K562 (cell line): ENCODE measurements around the gene GSS. TPM values are rescaled to one million over a fixed set of nuclear protein-coding genes. Genes with fewer than 3 reads are reported as not detected.
A peak's percentile ranks its signal among the peaks of the same experiment; 100 is the strongest.

ENCODE experiments used
- ATAC-seq: fragments of 200-7000 bp; cut with Tn5 transposase; 3 replicates; pipeline ENCODE4 v1.9.1; 2020; ENCODE audit warnings: moderate library complexity
- BruUV-seq: library from RNA; stranded (reverse); fragments of 400-500 nt; replicated peaks from 2 replicates; lab custom pipeline; 2021; lab: Mats Ljungman, UMichigan
- CTCF ChIA-PET: fragments of 300-600 bp; formaldehyde crosslinking; extraction: SDS; loops from one replicate; lab custom pipeline; 2021; ENCODE audit warnings: low intra/inter-chr PET ratio; lab: Yijun Ruan, JAX
- POLR2A ChIA-PET: fragments of 300-600, 350-650 bp; sonication (Branson Sonifier 250); formaldehyde crosslinking; extraction: SDS; loops from one replicate; lab custom pipeline; 2021; ENCODE audit warnings: antibody characterized with exemption, inconsistent platforms; lab: Yijun Ruan, JAX
- DNase-seq, 4 experiments: peaks; one replicate each; pipeline versions ENCODE4 v3.0.0 to v3.0.0-alpha.2; 2011 to 2018; ENCODE audit warnings: low spot score in 3 of 4, mixed read lengths in 3 of 4; ENCODE audit errors: extremely low read depth in 1 of 4
- FAIRE-seq: peaks from 2 replicates; lab custom pipeline; 2011; peaks lifted over from hg19 to GRCh38; lab: Jason Lieb, UNC
- H2AFZ ChIP-seq: 2 replicates; pipeline ENCODE4 v1.6.0; 2011; ENCODE audit warnings: low read depth, low read length, control low read depth, inconsistent platforms
- H3K27ac ChIP-seq: fragments of 200-600 bp; 3 replicates; pipeline ENCODE4 v1.8.0; 2011; ENCODE audit warnings: low read depth, mild to moderate bottlenecking, control low read depth, inconsistent platforms, low read length, moderate library complexity, mixed read lengths; ENCODE audit errors: extremely low read depth
- H3K27me3 ChIP-seq, 2 experiments: fragments of 300-600 bp in 1 of 2; 2 replicates in 1 of 2; 3 replicates in 1 of 2; pipeline versions ENCODE4 v1.6.0 to v1.8.0; 2011; ENCODE audit warnings: inconsistent platforms in 2 of 2, low read length in 2 of 2, mild to moderate bottlenecking in 1 of 2, mixed read lengths in 1 of 2, moderate library complexity in 1 of 2; ENCODE audit not compliant: control insufficient read depth in 2 of 2, insufficient read depth in 2 of 2
- H3K36me3 ChIP-seq: fragments of 300-600 bp; 3 replicates; pipeline ENCODE4 v1.8.0; 2011; ENCODE audit warnings: mild to moderate bottlenecking, low read length, inconsistent platforms; ENCODE audit not compliant: control insufficient read depth, insufficient read depth
- H3K4me1 ChIP-seq, 2 experiments: fragments of 200-600 bp in 1 of 2; replicated peaks in 1 of 2; 2 replicates in 1 of 2; 3 replicates in 1 of 2; pipeline versions ENCODE4 v1.5.1 to v1.8.0; 2011; ENCODE audit warnings: inconsistent platforms in 2 of 2, low read length in 2 of 2, mild to moderate bottlenecking in 1 of 2, mixed read lengths in 1 of 2, moderate library complexity in 1 of 2; ENCODE audit not compliant: control insufficient read depth in 2 of 2, insufficient read depth in 2 of 2
- H3K4me2 ChIP-seq: 2 replicates; pipeline ENCODE4 v1.6.1; 2011; ENCODE audit warnings: low read length, control low read depth, inconsistent platforms, mixed read lengths; ENCODE audit not compliant: insufficient read depth
- H3K4me3 ChIP-seq: fragments of 200-600 bp; sonication (generic), shearing (Covaris generic); 2 replicates; pipeline ENCODE4 v1.5.1; 2016; ENCODE audit warnings: control low read depth, inconsistent platforms
- H3K79me2 ChIP-seq: fragments of 200-600 bp; 3 replicates; pipeline ENCODE4 v1.8.0; 2011; ENCODE audit warnings: low read length, inconsistent platforms; ENCODE audit not compliant: control insufficient read depth, insufficient read depth
- H3K9ac ChIP-seq, 2 experiments: 2 replicates each; pipeline versions ENCODE4 v1.6.0 to v1.6.1; 2011; ENCODE audit warnings: low read depth in 2 of 2, low read length in 2 of 2, control low read depth in 1 of 2, inconsistent platforms in 1 of 2, mild to moderate bottlenecking in 1 of 2, mixed read lengths in 1 of 2; ENCODE audit not compliant: insufficient read depth in 1 of 2
- H3K9me1 ChIP-seq: one replicate; pipeline ENCODE4 v1.6.0; 2011; ENCODE audit warnings: inconsistent platforms, mild to moderate bottlenecking, low read length, moderate library complexity; ENCODE audit not compliant: control insufficient read depth, insufficient read depth
- H3K9me3 ChIP-seq: replicated peaks from 2 replicates; pipeline ENCODE4 v1.5.1; 2011; ENCODE audit warnings: low read depth, low read length, inconsistent platforms; ENCODE audit not compliant: control insufficient read depth, insufficient read depth
- H4K20me1 ChIP-seq: replicated peaks from 2 replicates; pipeline ENCODE4 v1.6.1; 2011; ENCODE audit warnings: low read length, inconsistent platforms, mixed read lengths; ENCODE audit not compliant: control insufficient read depth, insufficient read depth
- BCOR ChIP-seq: fragments of 450-650 bp; IDR thresholded peaks from 2 replicates; pipeline ENCODE4 v1.6.1; 2016
- BRF2 ChIP-seq: IDR thresholded peaks from 3 replicates; pipeline ENCODE4 v1.6.1; 2011; ENCODE audit warnings: borderline replicate concordance, mild to moderate bottlenecking; ENCODE audit not compliant: insufficient read length, insufficient read depth
- CAMTA2 ChIP-seq: fragments of 250-450 bp; sonication (Bioruptor Pico); conservative IDR thresholded peaks from 2 replicates; pipeline ENCODE4 v1.5.1; 2022
- FOXJ3 ChIP-seq: sonication (generic); formaldehyde crosslinking; IDR thresholded peaks from 2 replicates; pipeline ENCODE4 v1.4.0; 2020; ENCODE audit warnings: mild to moderate bottlenecking, missing genetic modification reagents
- HDAC3 ChIP-seq: fragments of 450-650 bp; IDR thresholded peaks from 2 replicates; pipeline ENCODE4 v1.6.1; 2018; ENCODE audit warnings: borderline replicate concordance, mild to moderate bottlenecking, moderate library complexity; ENCODE audit not compliant: partially characterized antibody
- HMGN3 ChIP-seq: IDR thresholded peaks from 2 replicates; pipeline ENCODE4 v1.6.1; 2011; ENCODE audit warnings: borderline replicate concordance, low read depth, mild to moderate bottlenecking, mixed read lengths, low read length; ENCODE audit not compliant: insufficient read length; ENCODE audit errors: extremely low read depth
- ILF3 ChIP-seq: fragments of 450-650 bp; IDR thresholded peaks from 2 replicates; pipeline ENCODE4 v1.6.1; 2018; ENCODE audit warnings: antibody characterized with exemption, mild to moderate bottlenecking, moderate library complexity, borderline replicate concordance
- MCM7 ChIP-seq, 2 experiments: fragments of 450-650 bp; IDR thresholded peaks; 2 replicates each; pipeline ENCODE4 v1.6.1; 2016 to 2018
- MTA1 ChIP-seq: fragments of 450-650 bp; IDR thresholded peaks from 2 replicates; pipeline ENCODE4 v1.6.1; 2017; ENCODE audit warnings: borderline replicate concordance
- MYC ChIP-seq, 2 experiments: fragments of 250-450 bp in 1 of 2; sonication (Bioruptor Pico) in 1 of 2; IDR thresholded peaks; 2 replicates each; pipeline versions ENCODE4 v1.5.1 to v1.6.1; 2012 to 2021; ENCODE audit warnings: low read depth in 2 of 2, borderline replicate concordance in 1 of 2, improper control_type of control experiment in 1 of 2, low read length in 1 of 2, mild to moderate bottlenecking in 1 of 2, moderate library complexity in 1 of 2
- RBM39 ChIP-seq: fragments of 200-400 bp; formaldehyde crosslinking; optimal IDR thresholded peaks from 2 replicates; pipeline ENCODE3; 2018; ENCODE audit warnings: low read depth, low read length
- SOX6 ChIP-seq: fragments of 450-650 bp; IDR thresholded peaks from 2 replicates; pipeline ENCODE4 v1.6.1; 2014; ENCODE audit warnings: mild to moderate bottlenecking
- SRSF1 ChIP-seq: fragments of 200-400 bp; formaldehyde crosslinking; IDR thresholded peaks from 2 replicates; pipeline ENCODE4 v1.6.1; 2017; ENCODE audit warnings: mild to moderate bottlenecking, low read depth, low read length, moderate library complexity
- TCF15 ChIP-seq: fragments of 250-450 bp; sonication (Bioruptor Pico); IDR thresholded peaks from 2 replicates; pipeline ENCODE4 v1.8.0; 2022; ENCODE audit warnings: moderate library complexity, mild to moderate bottlenecking, inconsistent platforms
- TCF3 ChIP-seq: sonication (generic); formaldehyde crosslinking; IDR thresholded peaks from 2 replicates; pipeline ENCODE4 v1.4.0; 2020; ENCODE audit warnings: mild to moderate bottlenecking, missing genetic modification reagents
- ZFP1 ChIP-seq: fragments of 450-650 bp; formaldehyde crosslinking; IDR thresholded peaks from 2 replicates; pipeline ENCODE4 v1.4.0; 2020; ENCODE audit warnings: mild to moderate bottlenecking, mixed read lengths
- ZHX1 ChIP-seq: fragments of 150-350 bp; conservative IDR thresholded peaks from 2 replicates; pipeline ENCODE4 v1.6.1; 2014; ENCODE audit warnings: low read length
- ZNF24 ChIP-seq: fragments of 450-650 bp; IDR thresholded peaks from 2 replicates; pipeline ENCODE4 v1.6.1; 2016
- ZNF311 ChIP-seq: fragments of 250-450 bp; sonication (Bioruptor Pico); IDR thresholded peaks from 2 replicates; pipeline ENCODE4 v1.4.0; 2020; ENCODE audit warnings: mild to moderate bottlenecking, moderate library complexity
- ZZZ3 ChIP-seq: fragments of 450-650 bp; IDR thresholded peaks from 2 replicates; pipeline ENCODE4 v1.6.1; 2016; ENCODE audit warnings: antibody characterized with exemption, mild to moderate bottlenecking, moderate library complexity
- WGBS: fragments of 100-300 bp; shearing (Covaris generic); methylation state at CpG from one replicate; pipeline ENCODE4 v1.1.6; 2016; ENCODE audit warnings: low coverage, mixed read lengths; ENCODE audit not compliant: insufficient coverage; ENCODE audit errors: missing lambda C conversion rate; 5-methylcytosine and 5-hydroxymethylcytosine counted together
- in situ Hi-C: fragments of 300-500 bp; cut with MboI; formaldehyde crosslinking; loops from 4 replicates; pipeline ENCODE4 v1.15.0; 2018; ENCODE audit warnings: inconsistent platforms, mixed read lengths
- intact Hi-C: fragments of 100-400 bp; cut with micrococcal nuclease; formaldehyde crosslinking; loops from 2 replicates; pipeline ENCODE4 v1.14.2; 2022
- polyA plus RNA-seq, 8 experiments: library from polyadenylated mRNA; depleted of rRNA in 4 of 8; stranded (reverse) in 5 of 8; unstranded in 3 of 8; fragments of >200 nt; fragmentation: Nextera tagmentation in 2 of 8; fragmentation: Illumina TruSeq in 1 of 8; extraction: Ambion mirVana in 2 of 8; extraction: Trizol in 1 of 8; gene quantifications; 2 replicates each; pipeline versions ENCODE4 v1.2.1 to v1.2.3, GENCODE V29; 2011 to 2014; ENCODE audit warnings: inconsistent platforms in 1 of 8, missing spikeins in 1 of 8
- total RNA-seq, 7 experiments: library from RNA; depleted of rRNA in 6 of 7; stranded (reverse); fragments of >200 nt in 6 of 7; fragmentation: Illumina TruSeq in 2 of 7; extraction: Trizol in 2 of 7; gene quantifications; 2 replicates each; pipeline versions ENCODE4 v1.2.1 to v1.2.3, GENCODE V29; 2011 to 2021; ENCODE audit warnings: low replicate concordance in 1 of 7

Gene GSS
- total and polyA plus RNA-seq, 9 of the 15 experiments (the other 6 are each of a cell fraction or from before 2014, with no cell fraction given), result 18.4 to 165 (median 89.4) TPM

- FAIRE-seq, result peak; percentile 82
- in situ Hi-C loops, result no loop called here
- no peak for TF ChIP-seq RBM39
- peak; percentile 69 for TF ChIP-seq SOX6
- TF ChIP-seq CAMTA2 (CRISPR knock-in tag), result no peak
- TF ChIP-seq BCOR, result peak; percentile 59; the same call in 1 of the 2 replicates
- no peak for TF ChIP-seq HMGN3
- no peak for TF ChIP-seq SRSF1
- TF ChIP-seq ZFP1 (CRISPR knock-in tag), result no peak
- no peak for TF ChIP-seq MCM7 (IDR thresholded peaks at IDR 0.05)
- no peak for TF ChIP-seq ZNF311 (CRISPR knock-in tag)
- TF ChIP-seq ZNF24, result no peak
- no peak for TF ChIP-seq ZHX1
- no peak for TF ChIP-seq ZZZ3
- no peak for TF ChIP-seq MYC (IDR thresholded peaks at IDR 0.05; ENCODE audit: low read depth, low read length)
- no peak for TF ChIP-seq MYC (CRISPR knock-in tag; IDR thresholded peaks at IDR 0.05; ENCODE audit: borderline replicate concordance, low read depth)
- no peak for TF ChIP-seq MTA1
- peak; percentile 89 for TF ChIP-seq TCF3
- no peak for TF ChIP-seq TCF15 (CRISPR knock-in tag)
- peak; percentile 18 for TF ChIP-seq HDAC3
- TF ChIP-seq ILF3, result no peak
- TF ChIP-seq FOXJ3, result no peak
- TF ChIP-seq BRF2, result no peak
Measured at GRCh38 chr20:34888468-34888867, 67.1 kb downstream of the GSS start.

More at GRCh38 chr20:34888468-34888867, 67.1 kb downstream of the GSS start:
- ATAC-seq, result peak; percentile 82
- ChIA-PET POLR2A (interaction anchor here (1.0 to 3.2 kb wide), 5 partner anchors 10 to 854 kb away, joined by 3 to 14 read pairs (median 6); partner anchors contain the start of genes ACSS2 and RBM39), CTCF (no interaction called here)
- intact Hi-C loops, result no loop called here
- Histone ChIP-seq H3K9me3 (peaks cover 12% of the 10 kb centered on the region), H2AFZ (no peak overlapping the region), H3K79me2 (peaks cover 39% of the 10 kb centered on the region; the same call in 2 of the 3 replicates), H3K36me3 (peaks cover 69% of the 10 kb centered on the region), H3K4me1 (peaks cover 5 to 28% of the 10 kb centered on the region in 2 experiments; a peak in 4 of 5 replicates), H3K4me3 (no peak overlapping the region), H3K9ac (peak overlapping the region in 1 of 2 experiments; percentile 24; a peak in 1 of 4 replicates), H3K27ac (peak overlapping the region; percentile 68), H3K27me3 (no peaks in the 10 kb centered on the region), H3K4me2 (peak overlapping the region; percentile 17; the same call in 1 of the 2 replicates), H4K20me1 (no peaks in the 10 kb centered on the region), H3K9me1 (no peaks in the 10 kb centered on the region)
- 0% methylated on average over 1 of the region's 1 CpG for WGBS
- peak; percentile 25 to 83 (median 50) for DNase-seq
- no TSS peak for BruUV-seq
